NCI-H2196 treated with DMSO at 0.1 percent for 48 hours (cell line): ENCODE data around the gene PTPRD.
"Not testable (repeated sequence)": the region's sequence is repeated elsewhere in the genome, so short reads cannot be mapped to it uniquely, and the experiment has no call there.

Experiments used
- DNase-seq: peaks from one replicate; lab custom pipeline; 2025; ENCODE audit not compliant: unreplicated experiment; lab: John Stamatoyannopoulos, UW

Gene PTPRD

GRCh38 chr9:8709731-8710130 is 1903.1 kb downstream of the PTPRD start:
- no peak for DNase-seq

- DNase-seq, result no peak
These were observed 1904.1 kb downstream of the PTPRD start for GRCh38 chr9:8708728-8709127.

- no peak for DNase-seq
These were observed 1905.8 kb downstream of the PTPRD start for GRCh38 chr9:8706998-8707397.

GRCh38 chr9:8706531-8706930 is 1906.3 kb downstream of the PTPRD start:
- DNase-seq, result no peak

- no peak for DNase-seq
These were observed 1906.9 kb downstream of the PTPRD start for GRCh38 chr9:8705861-8706260.

- no peak for DNase-seq
These were observed 1908.9 kb downstream of the PTPRD start for GRCh38 chr9:8703904-8704303.

GRCh38 chr9:8701904-8702303 is 1910.9 kb downstream of the PTPRD start:
- no peak for DNase-seq

- not testable (repeated sequence) for DNase-seq
These were observed 1915.2 kb downstream of the PTPRD start for GRCh38 chr9:8697565-8697964.

GRCh38 chr9:8696516-8696915 is 1916.3 kb downstream of the PTPRD start:
- no peak for DNase-seq

GRCh38 chr9:8694983-8695588 is 1917.7 kb downstream of the PTPRD start:
- DNase-seq, result no peak

GRCh38 chr9:8693464-8693863 is 1919.3 kb downstream of the PTPRD start:
- DNase-seq, result no peak

- no peak for DNase-seq
These were observed 1926.3 kb downstream of the PTPRD start for GRCh38 chr9:8686516-8686915.

GRCh38 chr9:8685825-8686224 is 1927.0 kb downstream of the PTPRD start:
- no peak for DNase-seq

GRCh38 chr9:8684978-8685708 is 1927.7 kb downstream of the PTPRD start:
- no peak for DNase-seq

- no peak for DNase-seq
These were observed 1929.3 kb downstream of the PTPRD start for GRCh38 chr9:8683496-8683895.

GRCh38 chr9:8680658-8681057 is 1932.1 kb downstream of the PTPRD start:
- DNase-seq, result no peak

GRCh38 chr9:8680157-8680556 is 1932.6 kb downstream of the PTPRD start:
- no peak for DNase-seq

GRCh38 chr9:8679371-8679822 is 1933.4 kb downstream of the PTPRD start:
- no peak for DNase-seq

- DNase-seq, result no peak
These were observed 1935.1 kb downstream of the PTPRD start for GRCh38 chr9:8677741-8678140.

- DNase-seq, result no peak
These were observed 1938.3 kb downstream of the PTPRD start for GRCh38 chr9:8674536-8674935.

- DNase-seq, result no peak
These were observed 1939.0 kb downstream of the PTPRD start for GRCh38 chr9:8673830-8674229.

GRCh38 chr9:8670751-8671150 is 1942.1 kb downstream of the PTPRD start:
- no peak for DNase-seq

GRCh38 chr9:8668751-8669150 is 1944.1 kb downstream of the PTPRD start:
- DNase-seq, result no peak
